Measurements from ENCODE around the gene DEF6. TPM values are rescaled to one million over a fixed set of nuclear protein-coding genes. Genes with fewer than 3 reads are reported as not detected.

DEF6 gene
- total and polyA plus RNA-seq, 3 experiments from 2014 or later: 71.2 to 183 (median 73.0) TPM

DNA sequence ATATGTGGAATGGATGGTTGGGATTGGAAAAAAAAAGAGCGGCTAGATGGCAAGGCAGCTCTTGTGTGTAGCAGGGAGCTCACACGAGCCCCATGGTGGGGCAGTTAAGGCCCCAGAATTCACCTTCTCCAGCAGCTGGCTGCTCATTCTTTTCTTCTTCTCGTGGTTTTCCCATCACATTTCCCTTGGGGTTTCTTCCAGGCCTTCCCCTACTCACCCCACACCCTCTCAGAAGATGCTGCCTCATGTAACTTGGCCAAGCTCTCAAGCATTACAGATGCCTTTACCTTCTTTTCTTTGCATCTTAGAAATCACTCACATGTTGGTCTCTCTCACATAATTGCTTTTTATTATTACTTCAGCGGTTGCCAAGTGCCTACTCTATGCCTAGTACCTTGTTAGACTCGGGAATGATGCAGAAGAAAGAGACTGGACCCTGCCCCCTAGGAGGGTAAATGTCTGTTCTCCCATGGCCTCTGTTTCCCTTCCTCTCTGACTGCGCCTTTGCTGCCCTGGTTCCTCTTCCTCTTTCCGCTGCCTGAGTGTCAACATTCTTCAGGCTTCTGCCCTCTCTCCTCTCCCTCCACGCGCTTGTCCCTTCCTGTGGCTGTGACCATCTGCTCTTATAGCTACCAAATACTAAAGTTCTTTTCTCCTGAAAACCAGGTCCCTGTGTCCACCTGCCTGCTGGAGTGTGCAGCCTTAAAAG, 73.3 kb downstream of the DEF6 start:
- H3K4me1 Mint-ChIP-seq: peaks cover 54 to 69% (median 66%) of the 10 kb centered on the region in 3 donors
- H3K27me3 Mint-ChIP-seq: no peaks in the 10 kb centered on the region
- peak overlapping the region; percentile 5 to 90 (median 66) for H3K27ac Mint-ChIP-seq
- POLR2A ChIA-PET: no interaction called here
- H3K9me3 Mint-ChIP-seq: no peaks in the 10 kb centered on the region
- Histone ChIP-seq H3K36me3 (ENCODE audit: insufficient read depth, low read length) (no peaks in the 10 kb centered on the region), H3K27ac (ENCODE audit: low read depth, low read length) (no peak overlapping the region), H3K27me3 (ENCODE audit: insufficient read depth, low read length, poor library complexity, severe bottlenecking) (no peaks in the 10 kb centered on the region), H3K4me3 (ENCODE audit: low read length) (no peak overlapping the region), H3K4me1 (ENCODE audit: insufficient read depth, low read length) (peaks cover 40% of the 10 kb centered on the region), H3K9me3 (ENCODE audit: low read length) (no peaks in the 10 kb centered on the region)
- DNase-seq: no peak
- H3K36me3 Mint-ChIP-seq: peaks cover 6 to 13% (median 7%) of the 10 kb centered on the region in 3 donors
- CTCF ChIA-PET: interaction anchor here (1.2 to 1.5 kb wide), 2 partner anchors 19 to 130 kb away, joined by 3 read pairs; no protein-coding TSS in a partner anchor
- H3K4me3 Mint-ChIP-seq: peak overlapping the region in 6 of 7 donors; percentile 21 to 78 (median 73)

Other genes with a start within 250 kb of the DEF6 start
- not detected for gene TCP11, start 156.5 kb upstream of the DEF6 start, total RNA-seq
- not detected for gene TCP11, start 156.5 kb upstream of the DEF6 start, polyA plus RNA-seq
- gene SCUBE3, start 83.9 kb upstream of the DEF6 start, total RNA-seq: under 1 TPM; 0.07 TPM
- gene SCUBE3, start 83.9 kb upstream of the DEF6 start, polyA plus RNA-seq: 0.18 TPM
- gene ZNF76, start 38.1 kb upstream of the DEF6 start, total RNA-seq: 10 to 100 TPM; 31.3 to 35.2 TPM
- gene ZNF76, start 38.1 kb upstream of the DEF6 start, polyA plus RNA-seq: 33.6 TPM
- 10 to 100 TPM; 14.8 to 16.2 TPM for gene PPARD, start 44.7 kb downstream of the DEF6 start, total RNA-seq
- 7.7 TPM for gene PPARD, start 44.7 kb downstream of the DEF6 start, polyA plus RNA-seq
- gene FANCE, start 154.5 kb downstream of the DEF6 start, total RNA-seq: 10 to 100 TPM; 23.6 to 27.5 TPM
- 6.5 TPM for gene FANCE, start 154.5 kb downstream of the DEF6 start, polyA plus RNA-seq
- 1,000 to 10,000 TPM; 1,737 to 1,739 TPM for gene RPL10A, start 170.6 kb downstream of the DEF6 start, total RNA-seq
- 970 TPM for gene RPL10A, start 170.6 kb downstream of the DEF6 start, polyA plus RNA-seq
- under 1 TPM; 0.53 to 0.90 TPM for gene TEAD3, start 199.3 kb downstream of the DEF6 start, total RNA-seq
- 0.25 TPM for gene TEAD3, start 199.3 kb downstream of the DEF6 start, polyA plus RNA-seq
- not detected for gene TULP1, start 215.1 kb downstream of the DEF6 start, total RNA-seq
- gene TULP1, start 215.1 kb downstream of the DEF6 start, polyA plus RNA-seq: not detected